Adipocyte (in vitro differentiated cells): ENCODE results near the gene GPR107.
A peak's percentile ranks its signal among the peaks of the same experiment; 100 is the strongest.

Source experiments
- DNase-seq: peaks from one replicate; pipeline ENCODE4 v3.0.0-alpha.2; 2015; ENCODE audit warnings: low read depth
- H3K27me3 ChIP-seq: replicated peaks from 2 replicates; pipeline ENCODE4 v1.7.0; 2013; ENCODE audit warnings: mild to moderate bottlenecking, low read length, moderate library complexity; ENCODE audit not compliant: control insufficient read depth, insufficient read depth
- H3K36me3 ChIP-seq: 2 replicates; pipeline ENCODE4 v1.7.0; 2013; ENCODE audit warnings: low read length, mild to moderate bottlenecking, moderate library complexity; ENCODE audit not compliant: control insufficient read depth, insufficient read depth, severe bottlenecking
- H3K4me1 ChIP-seq: 2 replicates; pipeline ENCODE4 v1.7.0; 2013; ENCODE audit warnings: mild to moderate bottlenecking, low read length, moderate library complexity; ENCODE audit not compliant: control insufficient read depth, insufficient read depth
- H3K4me3 ChIP-seq: 2 replicates; pipeline ENCODE4 v1.7.0; 2013; ENCODE audit warnings: mild to moderate bottlenecking, low read length, moderate library complexity
- H3K9ac ChIP-seq: 2 replicates; pipeline ENCODE4 v1.7.0; 2013; ENCODE audit warnings: mild to moderate bottlenecking, low read length, moderate library complexity
- H3K9me3 ChIP-seq: 2 replicates; pipeline ENCODE4 v1.7.0; 2013; ENCODE audit warnings: mild to moderate bottlenecking, low read length, moderate library complexity; ENCODE audit not compliant: control insufficient read depth

GPR107 gene

DNA sequence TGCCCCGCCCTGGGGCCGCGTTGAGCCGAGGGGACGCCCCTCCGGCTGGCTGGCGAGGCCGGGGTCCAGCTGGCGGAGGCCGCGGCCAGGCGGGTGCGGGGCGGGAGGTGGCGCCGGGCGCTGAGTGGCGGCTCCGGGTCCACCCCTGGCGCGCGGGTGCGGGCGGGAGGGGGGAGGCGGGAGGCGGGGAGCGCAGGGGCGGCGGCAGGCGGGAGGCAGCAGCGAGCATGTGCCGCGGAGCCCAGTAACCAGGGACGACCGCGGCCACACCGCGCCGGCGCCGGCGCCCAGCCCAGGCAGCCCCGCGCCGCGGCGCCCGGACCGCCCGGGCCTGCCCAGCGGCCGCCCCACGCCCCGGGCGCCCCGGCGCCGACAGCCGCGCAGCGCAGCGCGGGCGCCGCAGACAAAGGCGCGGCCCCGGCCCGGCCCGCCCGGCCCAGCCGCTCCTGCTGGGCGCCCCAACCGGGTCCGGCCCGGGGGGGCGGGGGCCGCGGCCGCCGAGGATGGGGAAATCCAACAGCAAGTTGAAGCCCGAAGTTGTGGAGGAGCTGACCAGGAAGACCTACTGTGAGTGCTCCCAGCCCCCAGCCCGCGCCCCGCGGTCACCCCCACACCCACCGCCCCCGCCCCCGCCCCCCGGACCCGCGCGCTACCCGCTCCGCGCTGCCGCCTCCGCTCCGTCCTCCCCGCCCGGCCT is 118.6 kb downstream of the GPR107 start, which contains the start of gene NCS1:
TSS of gene NCS1 (plus strand) at position 244 of the 697 bp plus-strand sequence. CDS start at position 504, 260 bp downstream.
- peaks cover 4% of the 10 kb centered on the region for H3K4me1 ChIP-seq
- DNase-seq: peak; percentile 91
- no peaks in the 10 kb centered on the region for H3K36me3 ChIP-seq
- no peaks in the 10 kb centered on the region for H3K27me3 ChIP-seq
- H3K4me3 ChIP-seq: peak within 1 kb of the TSS; percentile 87
- H3K9ac ChIP-seq: peak within 1 kb of the TSS; percentile 85
- no peaks in the 10 kb centered on the region for H3K9me3 ChIP-seq

DNA sequence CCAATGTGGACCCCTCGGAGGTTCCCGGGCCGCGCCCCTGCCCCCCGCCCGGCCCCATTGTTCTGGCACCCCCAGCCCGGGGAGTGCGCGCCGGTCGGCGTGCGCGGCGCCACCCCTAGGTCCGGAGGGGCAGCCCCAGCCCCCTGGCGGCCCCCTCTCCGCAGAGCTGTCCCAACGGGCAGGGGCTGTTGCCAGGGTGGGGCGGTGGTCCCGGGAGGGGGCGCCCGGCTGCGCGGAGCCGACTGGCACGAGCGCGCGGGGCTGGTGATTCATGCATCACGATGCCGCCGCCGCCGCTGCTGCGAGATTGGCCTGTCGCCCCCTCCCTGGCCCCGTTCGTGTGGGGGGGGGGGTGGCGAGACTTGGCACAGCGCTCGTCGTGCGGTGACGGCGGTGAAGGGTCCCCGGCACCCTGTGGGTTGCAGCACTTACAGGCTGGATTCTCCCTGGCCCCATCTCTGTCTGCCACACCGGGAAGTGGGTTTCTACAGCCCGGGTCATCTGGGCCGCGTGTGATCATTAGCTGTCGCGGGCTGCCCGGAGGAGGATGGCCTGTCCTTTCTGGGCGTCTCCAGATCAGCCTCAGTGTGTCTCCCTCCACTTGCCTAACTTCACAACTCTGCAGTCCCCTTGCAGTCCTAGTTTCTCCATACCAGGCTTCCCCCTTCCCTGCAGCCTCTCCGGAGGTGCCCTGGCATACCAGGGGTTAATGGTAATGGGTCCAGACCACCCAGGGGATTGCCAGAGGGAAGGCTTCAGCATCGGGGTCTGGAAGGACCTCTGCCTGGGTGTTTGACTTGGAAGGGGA is 119.4 kb downstream of the GPR107 start:
- peak overlapping the region; percentile 87 for H3K4me3 ChIP-seq
- peaks cover 4% of the 10 kb centered on the region for H3K4me1 ChIP-seq
- DNase-seq: peak; percentile 82
- no peaks in the 10 kb centered on the region for H3K9me3 ChIP-seq
- peak overlapping the region; percentile 85 for H3K9ac ChIP-seq
- H3K36me3 ChIP-seq: no peaks in the 10 kb centered on the region
- H3K27me3 ChIP-seq: no peaks in the 10 kb centered on the region

GRCh38 chr9:130173666-130173983 is 119.9 kb downstream of the GPR107 start:
- no peaks in the 10 kb centered on the region for H3K36me3 ChIP-seq
- no peaks in the 10 kb centered on the region for H3K27me3 ChIP-seq
- H3K4me3 ChIP-seq: peak overlapping the region; percentile 87
- peak; percentile 67 for DNase-seq
- H3K9ac ChIP-seq: peak overlapping the region; percentile 85
- H3K4me1 ChIP-seq: peaks cover 4% of the 10 kb centered on the region
- no peaks in the 10 kb centered on the region for H3K9me3 ChIP-seq

GRCh38 chr9:130174025-130174424 is 120.3 kb downstream of the GPR107 start:
- Histone ChIP-seq H3K27me3 (no peaks in the 10 kb centered on the region), H3K4me3 (peak overlapping the region; percentile 87), H3K4me1 (peaks cover 4% of the 10 kb centered on the region), H3K9ac (no peak overlapping the region), H3K9me3 (no peaks in the 10 kb centered on the region), H3K36me3 (no peaks in the 10 kb centered on the region)
- DNase-seq: no peak

DNA sequence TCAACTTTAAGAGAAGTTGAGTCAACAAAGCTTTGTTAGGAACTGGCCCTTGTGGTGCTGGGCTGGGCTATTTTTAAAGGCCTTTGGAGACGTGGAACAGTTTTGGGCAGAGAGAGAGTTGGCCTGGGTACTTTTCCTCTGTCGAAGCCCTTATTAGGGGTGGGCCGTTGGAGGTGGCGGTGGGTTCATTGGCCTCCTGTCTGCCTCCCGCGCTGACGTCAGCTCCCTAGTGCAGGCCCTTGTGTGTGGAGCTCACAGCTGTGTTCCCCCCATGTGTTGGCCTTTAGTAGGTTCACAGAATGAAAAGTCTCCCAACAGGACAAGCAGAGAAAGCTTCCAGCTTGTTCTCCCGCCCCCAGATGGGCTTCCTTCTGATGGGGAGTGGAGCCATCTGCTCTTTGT is 121.2 kb downstream of the GPR107 start:
- Histone ChIP-seq H3K9ac (no peak overlapping the region), H3K9me3 (no peaks in the 10 kb centered on the region), H3K4me1 (peaks cover 4% of the 10 kb centered on the region), H3K36me3 (no peaks in the 10 kb centered on the region), H3K4me3 (no peak overlapping the region), H3K27me3 (no peaks in the 10 kb centered on the region)
- no peak for DNase-seq

GRCh38 chr9:130175355-130175754 is 121.6 kb downstream of the GPR107 start:
- H3K4me3 ChIP-seq: no peak overlapping the region
- no peak overlapping the region for H3K9ac ChIP-seq
- peaks cover 4% of the 10 kb centered on the region for H3K4me1 ChIP-seq
- H3K36me3 ChIP-seq: no peaks in the 10 kb centered on the region
- H3K27me3 ChIP-seq: no peaks in the 10 kb centered on the region
- no peaks in the 10 kb centered on the region for H3K9me3 ChIP-seq
- DNase-seq: no peak

DNA sequence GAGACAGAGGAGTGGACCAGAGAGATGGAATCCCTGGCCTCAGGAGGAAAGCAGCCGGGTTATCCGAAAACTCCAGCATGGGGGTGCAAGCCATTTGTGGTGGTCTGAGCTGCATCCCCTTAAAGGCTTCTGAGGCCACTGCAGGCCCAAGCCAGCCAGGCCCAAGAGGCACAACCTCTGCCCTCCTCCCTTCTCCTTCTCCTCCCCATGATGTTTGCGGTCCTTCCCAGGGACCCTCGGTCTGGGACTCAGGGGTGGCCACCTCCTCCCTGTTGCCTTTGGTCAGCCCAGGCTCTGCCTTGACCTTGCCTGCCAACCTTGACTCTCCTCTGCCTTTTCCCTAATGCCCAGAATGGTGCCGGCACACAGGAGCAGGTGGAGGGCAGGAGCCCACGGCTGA is 123.1 kb downstream of the GPR107 start:
- no peak overlapping the region for H3K9ac ChIP-seq
- no peaks in the 10 kb centered on the region for H3K36me3 ChIP-seq
- DNase-seq: no peak
- no peaks in the 10 kb centered on the region for H3K9me3 ChIP-seq
- no peaks in the 10 kb centered on the region for H3K27me3 ChIP-seq
- peaks cover 4% of the 10 kb centered on the region for H3K4me1 ChIP-seq
- no peak overlapping the region for H3K4me3 ChIP-seq

- Histone ChIP-seq H3K4me3 (no peak overlapping the region), H3K27me3 (no peaks in the 10 kb centered on the region), H3K9ac (no peak overlapping the region), H3K4me1 (peaks cover 10% of the 10 kb centered on the region), H3K9me3 (no peaks in the 10 kb centered on the region), H3K36me3 (no peaks in the 10 kb centered on the region)
- no peak for DNase-seq
These were observed 124.4 kb downstream of the GPR107 start for GRCh38 chr9:130177898-130178805.

- Histone ChIP-seq H3K4me3 (no peak overlapping the region), H3K36me3 (no peaks in the 10 kb centered on the region), H3K27me3 (no peaks in the 10 kb centered on the region), H3K9me3 (no peaks in the 10 kb centered on the region), H3K4me1 (peaks cover 10% of the 10 kb centered on the region), H3K9ac (no peak overlapping the region)
- DNase-seq: no peak
These were observed 125.7 kb downstream of the GPR107 start for GRCh38 chr9:130179331-130179907.

DNA sequence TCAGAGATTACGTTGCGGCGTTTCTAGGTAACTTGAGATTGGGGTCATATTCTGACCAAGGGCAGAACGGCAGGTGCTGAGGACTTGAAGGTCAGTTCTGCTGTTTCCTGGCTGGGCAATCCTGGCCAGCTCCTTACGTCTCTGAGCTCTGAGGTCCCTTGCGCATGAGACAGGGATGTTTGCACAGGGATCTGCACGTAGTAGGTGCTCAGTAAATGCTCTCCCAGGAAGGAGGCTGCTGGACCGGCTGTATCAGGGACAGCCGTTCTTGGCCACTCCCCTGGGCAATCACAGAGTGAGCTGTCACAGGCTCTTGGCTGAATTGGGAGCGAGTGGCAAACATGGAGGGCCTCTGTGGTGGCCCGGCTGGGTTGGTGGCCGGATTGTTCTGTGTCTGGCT is 126.8 kb downstream of the GPR107 start:
- DNase-seq: no peak
- Histone ChIP-seq H3K36me3 (no peaks in the 10 kb centered on the region), H3K4me3 (no peak overlapping the region), H3K4me1 (peaks cover 10% of the 10 kb centered on the region), H3K9ac (no peak overlapping the region), H3K9me3 (no peaks in the 10 kb centered on the region), H3K27me3 (no peaks in the 10 kb centered on the region)
